RWPE1 (cell line): ENCODE results near the gene PCP4L1.

Experiments used
- CTCF ChIA-PET: fragments of 350-600 bp; sonication (Branson Sonifier 250); formaldehyde crosslinking; extraction: SDS; loops from one replicate; lab custom pipeline; 2021; lab: Yijun Ruan, JAX
- POLR2A ChIA-PET: fragments of 400-600 bp; formaldehyde crosslinking; extraction: SDS; loops from one replicate; lab custom pipeline; 2020; ENCODE audit warnings: antibody characterized with exemption; ENCODE audit not compliant: low non-redundant PET; lab: Yijun Ruan, JAX
- DNase-seq: peaks from one replicate; pipeline ENCODE4 v3.0.0; 2012; ENCODE audit warnings: low spot score
- H3K27ac ChIP-seq: fragments of 450-650 bp; 2 replicates; pipeline ENCODE4 v1.5.1; 2017
- TF ChIP-seq, protein P1 (sequence below): fragments of 450-650 bp; conservative IDR thresholded peaks from 2 replicates; pipeline ENCODE4 v1.5.1; 2017; ENCODE audit warnings: low read depth, mild to moderate bottlenecking

The PCP4L1 gene

DNA sequence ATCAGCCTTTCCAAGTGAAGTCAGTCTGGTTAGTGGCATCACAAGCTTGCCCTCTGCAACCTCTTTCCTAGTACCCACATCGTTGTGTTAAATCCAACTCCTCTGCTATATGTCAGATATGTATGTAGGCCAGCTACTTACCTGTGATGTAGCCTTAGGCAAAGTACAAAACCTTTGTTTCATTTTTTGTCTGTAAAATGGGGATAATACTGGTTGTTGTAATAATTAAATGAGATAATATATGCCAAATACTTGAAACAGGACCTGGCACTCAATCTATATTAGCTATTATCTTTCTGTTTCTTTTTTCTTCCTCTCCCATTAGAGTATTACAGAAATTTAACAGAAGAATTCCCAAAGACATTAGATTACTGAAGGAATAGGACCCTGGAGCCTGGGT is 1.2 kb downstream of the PCP4L1 start:
- DNase-seq: no peak
- ChIA-PET CTCF (interaction anchor here (0.7 kb wide), 1 partner anchor 18 kb away, joined by 3 read pairs; no protein-coding TSS in a partner anchor), POLR2A (no interaction called here)
- TF ChIP-seq, protein P1, sequence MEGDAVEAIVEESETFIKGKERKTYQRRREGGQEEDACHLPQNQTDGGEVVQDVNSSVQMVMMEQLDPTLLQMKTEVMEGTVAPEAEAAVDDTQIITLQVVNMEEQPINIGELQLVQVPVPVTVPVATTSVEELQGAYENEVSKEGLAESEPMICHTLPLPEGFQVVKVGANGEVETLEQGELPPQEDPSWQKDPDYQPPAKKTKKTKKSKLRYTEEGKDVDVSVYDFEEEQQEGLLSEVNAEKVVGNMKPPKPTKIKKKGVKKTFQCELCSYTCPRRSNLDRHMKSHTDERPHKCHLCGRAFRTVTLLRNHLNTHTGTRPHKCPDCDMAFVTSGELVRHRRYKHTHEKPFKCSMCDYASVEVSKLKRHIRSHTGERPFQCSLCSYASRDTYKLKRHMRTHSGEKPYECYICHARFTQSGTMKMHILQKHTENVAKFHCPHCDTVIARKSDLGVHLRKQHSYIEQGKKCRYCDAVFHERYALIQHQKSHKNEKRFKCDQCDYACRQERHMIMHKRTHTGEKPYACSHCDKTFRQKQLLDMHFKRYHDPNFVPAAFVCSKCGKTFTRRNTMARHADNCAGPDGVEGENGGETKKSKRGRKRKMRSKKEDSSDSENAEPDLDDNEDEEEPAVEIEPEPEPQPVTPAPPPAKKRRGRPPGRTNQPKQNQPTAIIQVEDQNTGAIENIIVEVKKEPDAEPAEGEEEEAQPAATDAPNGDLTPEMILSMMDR: no peak
- H3K27ac ChIP-seq: no peak overlapping the region

DNA sequence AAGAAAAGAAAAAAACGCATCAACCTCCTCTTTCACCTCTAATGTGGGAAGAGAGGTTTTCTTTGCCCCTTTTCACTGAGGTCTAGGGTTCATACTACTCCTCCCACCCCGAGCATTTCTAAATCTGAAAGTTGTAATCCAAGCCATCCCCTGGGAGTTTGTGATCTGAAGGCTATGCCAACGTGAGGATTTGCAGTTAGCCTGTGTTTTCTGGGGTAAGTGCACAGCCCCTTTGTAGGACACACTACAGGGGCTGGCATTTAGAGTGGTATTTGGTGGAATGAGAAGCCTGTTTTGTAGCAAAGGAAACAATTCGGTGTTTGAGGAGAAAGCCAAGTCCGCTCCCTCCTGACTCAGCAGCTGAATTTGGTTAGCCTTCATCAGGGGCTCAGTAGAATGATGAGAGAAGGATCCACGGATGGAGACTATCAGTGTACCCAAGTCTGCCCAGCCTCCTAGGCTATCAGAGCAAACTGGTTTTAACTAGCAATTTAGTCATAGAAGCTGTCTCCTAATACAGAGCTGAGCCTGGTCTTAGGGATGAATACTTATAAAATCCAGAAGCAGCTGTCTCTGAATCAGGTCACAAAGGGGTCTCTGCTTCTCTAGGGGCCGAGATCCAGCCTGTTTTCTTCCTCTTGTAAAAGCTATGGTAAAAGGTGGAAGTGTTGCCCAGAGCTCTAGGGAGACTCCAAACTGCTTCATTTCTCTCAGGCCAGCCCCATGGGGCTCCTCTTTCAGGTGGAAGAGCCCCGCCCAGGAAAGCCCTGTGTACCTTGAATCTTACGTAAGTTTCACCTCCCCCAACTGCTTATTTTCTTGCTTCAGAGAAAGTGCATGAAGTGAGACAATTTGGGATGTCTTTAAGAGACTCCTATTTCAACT is 2.1 kb downstream of the PCP4L1 start:
- POLR2A ChIA-PET: no interaction called here
- DNase-seq: no peak

DNA sequence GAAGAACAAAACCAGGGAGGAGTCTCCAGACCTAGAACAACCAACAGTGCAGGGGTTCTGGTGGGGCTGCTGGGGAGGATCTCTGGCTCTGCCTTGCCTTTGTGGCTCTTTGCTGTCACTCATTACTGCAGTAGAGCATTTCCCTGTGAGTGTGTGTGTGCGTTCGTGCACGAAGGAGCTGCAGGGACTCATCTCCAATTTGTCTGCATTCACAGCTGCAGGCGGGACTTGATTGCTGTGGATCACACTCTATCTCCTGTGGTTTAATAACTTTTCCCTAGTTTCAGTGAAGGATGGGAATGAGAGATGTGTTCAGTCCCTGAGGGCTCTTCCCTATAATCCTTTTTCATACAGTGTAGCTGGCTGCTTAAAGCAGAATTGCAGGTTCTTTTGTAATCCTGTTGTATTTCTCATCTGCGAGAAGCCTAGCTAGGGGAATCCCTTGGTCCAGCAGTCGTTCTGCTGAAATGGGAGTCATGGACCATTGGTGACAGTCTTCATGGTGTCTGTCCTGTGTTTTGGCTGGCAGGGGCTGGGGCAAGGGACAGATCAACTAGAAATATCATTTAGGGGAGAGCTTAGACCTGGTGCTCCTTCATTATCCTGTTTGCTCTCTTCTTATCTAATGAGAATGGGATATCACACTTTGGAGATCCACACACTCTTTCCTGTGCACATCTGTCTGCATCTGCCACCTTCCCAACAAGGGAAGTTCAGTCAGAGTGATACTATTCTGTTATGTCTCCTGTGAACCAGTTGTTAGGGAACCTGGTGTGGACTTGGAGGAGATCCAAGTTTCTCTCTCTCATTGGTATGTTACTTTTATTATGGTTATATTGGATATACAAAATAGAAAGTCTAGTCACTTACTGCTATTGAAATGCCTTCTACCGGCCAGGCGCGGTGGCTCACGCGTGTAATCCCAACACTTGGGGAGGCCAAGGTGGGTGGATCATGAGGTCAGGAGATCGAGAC is 3.0 kb downstream of the PCP4L1 start:
- CTCF ChIA-PET: interaction anchor here (1.4 kb wide), 1 partner anchor 30 kb away, joined by 5 read pairs; no protein-coding TSS in a partner anchor
- TF ChIP-seq, protein P1: no peak
- POLR2A ChIA-PET: no interaction called here
- no peak overlapping the region for H3K27ac ChIP-seq
- no peak for DNase-seq

More for the DNA sequence above, 2.1 kb downstream of the PCP4L1 start:
- TF ChIP-seq, protein P1: no peak
- CTCF ChIA-PET: interaction anchor here (1.4 kb wide), 1 partner anchor 31 kb away, joined by 5 read pairs; no protein-coding TSS in a partner anchor
- H3K27ac ChIP-seq: no peak overlapping the region

DNA sequence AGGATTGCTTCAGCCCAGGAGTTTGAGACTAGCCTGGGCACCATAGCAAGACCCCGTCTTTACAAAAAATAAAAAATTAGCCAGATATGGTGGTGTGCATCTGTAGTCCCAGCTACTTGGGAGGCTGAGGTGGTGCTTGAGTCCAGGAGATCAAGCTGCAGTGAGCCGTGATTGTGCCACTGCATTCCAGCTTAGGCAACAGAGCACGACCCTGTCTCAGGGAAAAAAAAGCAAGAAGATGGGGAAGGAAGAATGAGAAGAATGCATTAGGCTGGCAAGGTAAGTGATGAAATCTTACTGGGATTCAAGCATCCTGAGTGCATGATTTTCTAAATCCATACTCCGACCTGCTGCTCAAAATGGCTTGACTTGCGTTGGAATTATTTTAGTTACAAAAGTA is 6.8 kb downstream of the PCP4L1 start:
- TF ChIP-seq, protein P1: no peak
- CTCF ChIA-PET: no interaction called here
- POLR2A ChIA-PET: no interaction called here
- H3K27ac ChIP-seq: no peak overlapping the region
- no peak for DNase-seq

DNA sequence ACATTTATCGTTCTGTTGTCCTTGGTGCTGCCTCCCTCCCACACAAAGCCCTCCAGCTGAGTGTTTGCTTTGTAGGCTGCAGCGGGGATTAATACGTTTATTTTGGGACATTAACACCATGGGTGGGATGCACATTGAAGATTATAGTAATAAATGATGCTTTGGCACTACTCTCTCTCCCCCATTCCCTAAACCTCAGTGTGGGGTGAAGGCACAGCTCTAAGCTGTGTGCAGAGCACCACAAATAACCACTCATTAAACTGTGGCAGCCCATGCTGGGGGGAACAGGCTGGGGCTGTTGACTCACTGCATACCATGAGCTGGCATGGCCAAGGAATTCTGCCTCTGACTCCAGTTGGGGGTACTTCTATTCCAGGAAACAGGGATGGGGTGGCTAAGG is 7.7 kb downstream of the PCP4L1 start:
- no peak for DNase-seq
- no peak overlapping the region for H3K27ac ChIP-seq
- POLR2A ChIA-PET: no interaction called here
- CTCF ChIA-PET: no interaction called here
- TF ChIP-seq, protein P1: no peak

DNA sequence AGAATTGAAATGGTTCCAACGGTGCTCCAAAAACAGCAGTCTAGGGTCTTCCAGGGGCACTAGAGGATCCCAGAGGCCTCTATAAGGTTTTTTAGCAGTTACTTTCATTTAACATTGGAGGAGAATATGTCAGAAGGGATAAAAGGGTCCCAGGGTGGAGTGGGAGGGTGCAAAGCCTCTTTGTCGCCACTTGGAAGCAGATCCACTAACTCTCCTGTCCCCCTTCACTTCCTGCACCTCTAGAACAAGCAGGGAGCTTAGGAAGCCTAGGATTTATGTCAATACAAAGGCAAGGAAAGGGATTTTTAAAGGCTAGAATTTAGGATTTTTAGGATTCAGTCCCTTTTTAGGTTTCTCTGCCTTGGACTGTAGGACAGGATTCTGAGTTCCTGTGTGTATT is 8.3 kb downstream of the PCP4L1 start:
- DNase-seq: no peak
- TF ChIP-seq, protein P1: no peak
- H3K27ac ChIP-seq: no peak overlapping the region
- ChIA-PET POLR2A (no interaction called here), CTCF (interaction anchor here (0.5 kb wide), 1 partner anchor 36 kb away, joined by 3 read pairs; no protein-coding TSS in a partner anchor)
